HepG2 (cell line): ENCODE results near the gene NFE2L1. TPM values are rescaled to one million over a fixed set of nuclear protein-coding genes. Genes with fewer than 3 reads are reported as not detected.

ENCODE experiments used
- ATF3 ChIP-seq: sonication (generic); formaldehyde crosslinking; IDR thresholded peaks from 2 replicates; pipeline ENCODE4 v1.4.0; 2020; ENCODE audit warnings: missing genetic modification reagents
- ATF7-NPFF ChIP-seq: sonication (generic); formaldehyde crosslinking; IDR thresholded peaks from 2 replicates; pipeline ENCODE4 v1.8.1; 2023; ENCODE audit warnings: mild to moderate bottlenecking, low read depth, missing genetic modification reagents, moderate library complexity
- ATM ChIP-seq: fragments of 450-650 bp; IDR thresholded peaks from 2 replicates; pipeline ENCODE4 v1.7.1; 2017; ENCODE audit warnings: mild to moderate bottlenecking, borderline replicate concordance
- BCL6 ChIP-seq: IDR thresholded peaks from 2 replicates; pipeline ENCODE4 v1.6.1; 2016; ENCODE audit warnings: missing genetic modification reagents, missing compliant biosample characterization
- CBX2 ChIP-seq, 2 experiments: fragments of 200-600 bp in 1 of 2; sonication (generic); formaldehyde crosslinking in 1 of 2; IDR thresholded peaks; 2 replicates each; pipeline versions ENCODE4 v1.7.0 to v1.8.1; 2018 to 2022; ENCODE audit warnings: low read depth in 2 of 2, low read length in 1 of 2, mild to moderate bottlenecking in 1 of 2, missing genetic modification reagents in 1 of 2
- ESRRA ChIP-seq: sonication (generic); formaldehyde crosslinking; IDR thresholded peaks from 2 replicates; pipeline ENCODE4 v1.5.1; 2020; ENCODE audit warnings: mild to moderate bottlenecking, low read depth, missing genetic modification reagents
- IRF2 ChIP-seq: IDR thresholded peaks from 2 replicates; pipeline ENCODE4 v1.6.1; 2018; ENCODE audit warnings: missing genetic modification reagents, missing compliant biosample characterization
- MTF2 ChIP-seq: sonication (generic); formaldehyde crosslinking; IDR thresholded peaks from 2 replicates; pipeline ENCODE4 v1.5.0; 2020; ENCODE audit warnings: missing genetic modification reagents, borderline replicate concordance
- NFYC ChIP-seq: IDR thresholded peaks from 2 replicates; pipeline ENCODE4 v1.6.1; 2016; ENCODE audit warnings: missing genetic modification reagents, missing compliant biosample characterization
- RXRB ChIP-seq: IDR thresholded peaks from 2 replicates; pipeline ENCODE4 v1.6.1; 2016; ENCODE audit warnings: borderline replicate concordance, missing genetic modification reagents, missing compliant biosample characterization
- SAFB2 ChIP-seq: sonication (generic); formaldehyde crosslinking; IDR thresholded peaks from 2 replicates; pipeline ENCODE4 v1.5.1; 2020; ENCODE audit warnings: missing genetic modification reagents, low read depth, mild to moderate bottlenecking, borderline replicate concordance
- SRY ChIP-seq: sonication (generic); formaldehyde crosslinking; IDR thresholded peaks from 2 replicates; pipeline ENCODE4 v1.8.0; 2022; ENCODE audit warnings: mild to moderate bottlenecking, missing genetic modification reagents
- TBL1XR1 ChIP-seq: fragments of 150-350 bp; IDR thresholded peaks from 2 replicates; pipeline ENCODE4 v1.6.1; 2014; ENCODE audit warnings: borderline replicate concordance, low read length; ENCODE audit not compliant: partially characterized antibody
- TFDP2 ChIP-seq: sonication (generic); formaldehyde crosslinking; IDR thresholded peaks from 2 replicates; pipeline ENCODE4 v1.4.0; 2020; ENCODE audit warnings: missing genetic modification reagents
- WIZ ChIP-seq: sonication (generic); formaldehyde crosslinking; IDR thresholded peaks from 2 replicates; pipeline ENCODE4 v1.5.1; 2020; ENCODE audit warnings: mild to moderate bottlenecking, missing genetic modification reagents
- ZBTB7B ChIP-seq: sonication (generic); formaldehyde crosslinking; IDR thresholded peaks from 2 replicates; pipeline ENCODE4 v1.4.0; 2020; ENCODE audit warnings: missing genetic modification reagents
- ZNF317 ChIP-seq: sonication (generic); formaldehyde crosslinking; IDR thresholded peaks from 2 replicates; pipeline ENCODE4 v1.5.0; 2020; ENCODE audit warnings: mild to moderate bottlenecking, missing genetic modification reagents
- ZNF431 ChIP-seq: sonication (generic); formaldehyde crosslinking; IDR thresholded peaks from 2 replicates; pipeline ENCODE4 v1.9.0; 2022; ENCODE audit warnings: missing genetic modification reagents, low read depth, mild to moderate bottlenecking, borderline replicate concordance
- ZNF549 ChIP-seq: sonication (generic); formaldehyde crosslinking; IDR thresholded peaks from 2 replicates; pipeline ENCODE4 v1.5.0; 2020; ENCODE audit warnings: missing genetic modification reagents
- ZNF567 ChIP-seq: sonication (generic); formaldehyde crosslinking; IDR thresholded peaks from 2 replicates; pipeline ENCODE4 v1.8.1; 2023; ENCODE audit warnings: mild to moderate bottlenecking, missing genetic modification reagents, borderline replicate concordance
- ZNF570 ChIP-seq: sonication (generic); formaldehyde crosslinking; IDR thresholded peaks from 2 replicates; pipeline ENCODE4 v1.4.0; 2020; ENCODE audit warnings: mild to moderate bottlenecking, missing genetic modification reagents, borderline replicate concordance
- ZNF607 ChIP-seq: sonication (generic); formaldehyde crosslinking; IDR thresholded peaks from 2 replicates; pipeline ENCODE4 v1.5.1; 2020; ENCODE audit warnings: missing genetic modification reagents, mild to moderate bottlenecking, borderline replicate concordance
- ZNF850 ChIP-seq: sonication (generic); formaldehyde crosslinking; conservative IDR thresholded peaks from 2 replicates; pipeline ENCODE4 v1.9.0; 2021; ENCODE audit warnings: mild to moderate bottlenecking, missing genetic modification reagents
- polyA plus RNA-seq, 8 experiments: library from polyadenylated mRNA; depleted of rRNA in 3 of 8; stranded (reverse) in 7 of 8; unstranded in 1 of 8; fragments of >200 nt; fragmentation: Illumina TruSeq in 4 of 8; extraction: Trizol in 4 of 8; gene quantifications; 2 replicates each; pipeline versions ENCODE4 v1.2.1 to v1.2.3, GENCODE V29; 2011 to 2016; ENCODE audit warnings: low read depth in 4 of 8, missing spikeins in 1 of 8, mixed read lengths in 1 of 8; ENCODE audit not compliant: insufficient read depth in 1 of 8
- total RNA-seq, 5 experiments: library from RNA; depleted of rRNA; stranded (reverse); fragments of >200 nt; fragmentation: Illumina TruSeq; extraction: Trizol; gene quantifications; 2 replicates each; pipeline ENCODE4 v1.2.3, GENCODE V29; 2016; ENCODE audit warnings: low read depth in 1 of 5
- TF ChIP-seq, protein P1 (sequence below): sonication (generic); formaldehyde crosslinking; conservative IDR thresholded peaks from 2 replicates; pipeline ENCODE4 v1.8.0; 2022; ENCODE audit warnings: low read depth, missing genetic modification reagents

Gene NFE2L1
- total and polyA plus RNA-seq, 2 of the 13 experiments (the other 11 are each of a cell fraction or from before 2014, with no cell fraction given) = 67.0 to 234 TPM

DNA sequence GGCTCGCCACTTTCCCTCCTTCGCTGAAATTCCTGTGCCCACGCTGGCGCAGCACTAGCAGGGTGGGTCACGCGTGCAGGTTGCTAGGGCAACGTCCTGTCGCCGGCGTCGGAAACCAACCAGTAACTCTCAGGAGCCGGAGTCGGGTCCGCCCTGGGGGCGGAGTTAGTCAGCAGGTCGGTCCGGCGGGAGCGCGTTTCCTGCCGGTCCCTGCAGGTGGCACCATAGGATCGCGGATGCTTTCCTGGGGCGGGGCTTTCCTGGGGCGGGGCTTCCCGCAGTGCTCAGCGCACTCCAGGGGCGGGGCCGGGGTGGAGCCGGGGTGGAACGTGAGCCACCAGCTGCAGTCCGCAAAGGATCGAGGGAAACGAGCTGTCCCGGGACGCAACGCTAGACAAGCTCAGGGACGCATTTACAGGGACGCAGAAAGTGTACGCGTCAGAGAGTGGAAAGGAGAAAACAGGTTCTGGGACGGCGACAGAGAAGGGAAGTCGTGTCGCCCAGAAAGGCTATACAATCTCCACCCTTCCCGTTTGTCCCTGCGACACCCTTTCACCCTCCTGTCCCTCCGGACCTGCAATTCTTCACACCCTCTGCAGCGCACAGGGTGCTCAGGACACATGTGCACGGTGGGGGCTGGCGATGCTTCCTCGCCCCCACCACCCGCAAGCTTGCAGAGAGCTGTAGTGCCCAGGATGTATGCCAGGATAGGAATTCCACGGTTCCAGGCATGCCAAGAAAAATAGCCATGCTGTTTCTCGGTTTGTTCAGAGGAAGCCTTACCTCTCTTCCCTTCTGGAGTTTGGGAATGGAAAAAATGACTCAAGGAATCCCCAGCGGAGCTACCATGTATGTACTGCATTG lies 22.9 kb upstream of the NFE2L1 start (continued):
- TF ChIP-seq TBL1XR1 (peak; percentile 55), IRF2 (CRISPR knock-in tag) (peak; percentile 64), ZBTB7B (CRISPR knock-in tag) (0 out of 2 replicates have a peak, but pooled peaks have one; percentile 68), SAFB2 (CRISPR knock-in tag) (no peak; the same call in 1 of the 2 replicates), ZNF850 (CRISPR knock-in tag) (no peak), ATM (no peak), ZNF317 (CRISPR knock-in tag) (no peak), ZNF549 (CRISPR knock-in tag) (no peak), NFYC (peak; percentile 63), ZNF570 (CRISPR knock-in tag) (no peak), ZNF607 (no peak), ZNF431 (CRISPR knock-in tag) (no peak), MTF2 (CRISPR knock-in tag) (no peak), RXRB (CRISPR knock-in tag) (no peak), CBX2 (IDR thresholded peaks at IDR 0.05; ENCODE audit: low read depth, low read length) (no peak), CBX2 (CRISPR knock-in tag; IDR thresholded peaks at IDR 0.05; ENCODE audit: low read depth) (0 out of 2 replicates have a peak, but pooled peaks have one; percentile 27), WIZ (CRISPR knock-in tag) (no peak; the same call in 1 of the 2 replicates), SRY (CRISPR knock-in tag) (peak; percentile 37; the same call in 1 of the 2 replicates), TFDP2 (CRISPR knock-in tag) (peak; percentile 55), BCL6 (no peak), ATF3 (no peak), ATF7-NPFF (CRISPR knock-in tag) (no peak; the same call in 1 of the 2 replicates), ZNF567 (CRISPR knock-in tag) (no peak), ESRRA (CRISPR knock-in tag) (no peak; the same call in 1 of the 2 replicates)
- TF ChIP-seq, protein P1, sequence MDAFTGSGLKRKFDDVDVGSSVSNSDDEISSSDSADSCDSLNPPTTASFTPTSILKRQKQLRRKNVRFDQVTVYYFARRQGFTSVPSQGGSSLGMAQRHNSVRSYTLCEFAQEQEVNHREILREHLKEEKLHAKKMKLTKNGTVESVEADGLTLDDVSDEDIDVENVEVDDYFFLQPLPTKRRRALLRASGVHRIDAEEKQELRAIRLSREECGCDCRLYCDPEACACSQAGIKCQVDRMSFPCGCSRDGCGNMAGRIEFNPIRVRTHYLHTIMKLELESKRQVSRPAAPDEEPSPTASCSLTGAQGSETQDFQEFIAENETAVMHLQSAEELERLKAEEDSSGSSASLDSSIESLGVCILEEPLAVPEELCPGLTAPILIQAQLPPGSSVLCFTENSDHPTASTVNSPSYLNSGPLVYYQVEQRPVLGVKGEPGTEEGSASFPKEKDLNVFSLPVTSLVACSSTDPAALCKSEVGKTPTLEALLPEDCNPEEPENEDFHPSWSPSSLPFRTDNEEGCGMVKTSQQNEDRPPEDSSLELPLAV (CRISPR knock-in tag) = no peak
